PC-3 (cell line): ENCODE measurements around the gene TUFM.

Experiments used
- EZH2 ChIP-seq: fragments of 300-600 bp; sonication (generic); IDR thresholded peaks from one replicate; pipeline ENCODE4 v1.6.1; 2017; ENCODE audit warnings: antibody characterized with exemption, mild to moderate bottlenecking, low read length; ENCODE audit not compliant: unreplicated experiment
- EZH2phosphoT487 ChIP-seq: fragments of 300-600 bp; sonication (generic); IDR thresholded peaks from 2 replicates; pipeline ENCODE4 v1.6.1; 2018; ENCODE audit warnings: mild to moderate bottlenecking, antibody characterized with exemption, low read length, borderline replicate concordance
- TF ChIP-seq, protein P1 (sequence below): fragments of 300-600 bp; sonication (generic); conservative IDR thresholded peaks from 2 replicates; pipeline ENCODE4 v1.5.1; 2017; ENCODE audit warnings: antibody characterized with exemption, low read depth, mild to moderate bottlenecking, low read length

DNA sequence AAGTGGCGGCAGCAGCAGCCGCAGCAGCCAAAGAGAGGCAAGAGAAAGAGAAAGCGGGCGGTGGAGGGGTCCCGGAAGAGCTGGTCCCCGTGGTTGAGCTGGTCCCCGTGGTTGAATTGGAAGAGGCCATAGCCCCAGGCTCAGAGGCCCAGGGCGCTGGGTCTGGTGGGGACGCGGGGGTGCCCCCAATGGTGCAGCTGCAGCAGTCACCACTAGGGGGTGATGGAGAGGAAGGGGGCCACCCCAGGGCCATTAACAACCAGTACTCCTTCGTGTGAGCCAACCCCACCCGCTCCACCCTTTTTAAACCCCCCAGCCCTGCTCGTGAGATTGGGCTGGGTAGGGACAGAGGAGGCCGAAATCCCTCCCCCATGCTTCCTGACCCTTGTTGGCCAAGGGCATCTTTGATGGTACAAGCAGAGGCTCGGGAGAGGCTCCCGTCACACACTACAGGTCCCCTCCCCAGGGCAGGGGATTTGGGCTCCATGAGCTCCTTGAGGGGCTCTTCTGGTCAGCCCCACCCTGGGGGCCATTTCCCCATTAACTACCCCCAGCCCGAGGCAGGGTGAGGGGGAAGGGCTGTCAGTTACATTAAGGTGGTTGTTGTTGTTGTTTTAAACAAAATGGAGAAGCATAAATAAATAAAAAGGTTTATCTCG, 27.5 kb upstream of the TUFM start:
- TF ChIP-seq EZH2phosphoT487 = no peak
- TF ChIP-seq, protein P1, sequence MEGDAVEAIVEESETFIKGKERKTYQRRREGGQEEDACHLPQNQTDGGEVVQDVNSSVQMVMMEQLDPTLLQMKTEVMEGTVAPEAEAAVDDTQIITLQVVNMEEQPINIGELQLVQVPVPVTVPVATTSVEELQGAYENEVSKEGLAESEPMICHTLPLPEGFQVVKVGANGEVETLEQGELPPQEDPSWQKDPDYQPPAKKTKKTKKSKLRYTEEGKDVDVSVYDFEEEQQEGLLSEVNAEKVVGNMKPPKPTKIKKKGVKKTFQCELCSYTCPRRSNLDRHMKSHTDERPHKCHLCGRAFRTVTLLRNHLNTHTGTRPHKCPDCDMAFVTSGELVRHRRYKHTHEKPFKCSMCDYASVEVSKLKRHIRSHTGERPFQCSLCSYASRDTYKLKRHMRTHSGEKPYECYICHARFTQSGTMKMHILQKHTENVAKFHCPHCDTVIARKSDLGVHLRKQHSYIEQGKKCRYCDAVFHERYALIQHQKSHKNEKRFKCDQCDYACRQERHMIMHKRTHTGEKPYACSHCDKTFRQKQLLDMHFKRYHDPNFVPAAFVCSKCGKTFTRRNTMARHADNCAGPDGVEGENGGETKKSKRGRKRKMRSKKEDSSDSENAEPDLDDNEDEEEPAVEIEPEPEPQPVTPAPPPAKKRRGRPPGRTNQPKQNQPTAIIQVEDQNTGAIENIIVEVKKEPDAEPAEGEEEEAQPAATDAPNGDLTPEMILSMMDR = peak; percentile 60
- TF ChIP-seq EZH2 = no peak
